Erythroblast (primary cell): ENCODE results near the gene TMEM259.

Source experiments
- GATA1 ChIP-seq: IDR thresholded peaks from 2 replicates; pipeline ENCODE4 v1.6.1; 2011; ENCODE audit warnings: low read depth, mild to moderate bottlenecking, control low read depth, low read length, moderate library complexity
- POLR2A ChIP-seq: IDR thresholded peaks from 2 replicates; pipeline ENCODE4 v1.6.1; 2011; ENCODE audit warnings: mild to moderate bottlenecking, low read length

GRCh38 chr19:1049106-1049505 lies 28.2 kb upstream of the TMEM259 start:
- TF ChIP-seq POLR2A = no peak
- no peak for TF ChIP-seq GATA1
